Caco-2 (cell line): ENCODE results near the gene CORO2B. TPM values are rescaled to one million over a fixed set of nuclear protein-coding genes. Genes with fewer than 3 reads are reported as not detected.

Experiments
- BruUV-seq: library from RNA; stranded (reverse); fragments of 400-500 nt; replicated peaks from 2 replicates; lab custom pipeline; 2021; lab: Mats Ljungman, UMichigan
- CTCF ChIA-PET: fragments of 300-600 bp; sonication (Branson Sonifier 250); formaldehyde crosslinking; loops from one replicate; lab custom pipeline; 2022; ENCODE audit warnings: antibody characterized with exemption; lab: Charles Lee
- POLR2A ChIA-PET: fragments of 300-600 bp; sonication (Branson Sonifier 250); formaldehyde crosslinking; loops from one replicate; lab custom pipeline; 2022; ENCODE audit warnings: antibody characterized with exemption; lab: Charles Lee
- DNase-seq, 2 experiments: peaks; one replicate each; pipeline versions ENCODE4 v3.0.0 to v3.0.0-alpha.2; 2020 to 2022
- H3K27me3 ChIP-seq: replicated peaks from 2 replicates; pipeline ENCODE4 v1.6.0; 2011; ENCODE audit warnings: low read length; ENCODE audit not compliant: control insufficient read depth, insufficient read depth
- H3K36me3 ChIP-seq: 2 replicates; pipeline ENCODE4 v1.5.1; 2011; ENCODE audit warnings: low read length; ENCODE audit not compliant: control insufficient read depth, insufficient read depth
- H3K4me1 ChIP-seq: fragments of 250-450 bp; sonication (Bioruptor Pico); 2 replicates; pipeline ENCODE4 v1.5.1; 2020; ENCODE audit warnings: mild to moderate bottlenecking
- H3K4me3 ChIP-seq: 2 replicates; pipeline ENCODE4 v1.5.1; 2011; ENCODE audit warnings: low read depth, mild to moderate bottlenecking, control low read depth, low read length
- H3K9me3 ChIP-seq: fragments of 250-450 bp; sonication (Bioruptor Pico); 2 replicates; pipeline ENCODE4 v1.5.1; 2020; ENCODE audit warnings: mild to moderate bottlenecking, moderate library complexity
- H3K27ac Mint-ChIP-seq: one replicate; pipeline ENCODE4 v1.8.0; 2022; ENCODE audit warnings: mixed read lengths; ENCODE audit not compliant: unreplicated experiment
- H3K27me3 Mint-ChIP-seq: one replicate; pipeline ENCODE4 v1.8.0; 2022; ENCODE audit warnings: mixed read lengths; ENCODE audit not compliant: insufficient read depth, unreplicated experiment
- H3K36me3 Mint-ChIP-seq: one replicate; pipeline ENCODE4 v1.8.0; 2022; ENCODE audit warnings: mild to moderate bottlenecking, mixed read lengths; ENCODE audit not compliant: insufficient read depth, unreplicated experiment
- H3K4me1 Mint-ChIP-seq: one replicate; pipeline ENCODE4 v1.8.0; 2022; ENCODE audit warnings: low read depth, mixed read lengths; ENCODE audit not compliant: unreplicated experiment
- H3K4me3 Mint-ChIP-seq: one replicate; pipeline ENCODE4 v1.8.0; 2022; ENCODE audit warnings: mild to moderate bottlenecking, moderate library complexity, mixed read lengths; ENCODE audit not compliant: unreplicated experiment
- H3K9me3 Mint-ChIP-seq: one replicate; pipeline ENCODE4 v1.8.0; 2022; ENCODE audit warnings: mixed read lengths; ENCODE audit not compliant: unreplicated experiment
- CTCF ChIP-seq, 2 experiments: fragments of 200-600 bp in 1 of 2; IDR thresholded peaks; 1 replicate in 1 of 2; 2 replicates in 1 of 2; pipeline versions ENCODE4 v1.5.1 to v1.8.0; 2011 to 2022; ENCODE audit warnings: antibody characterized with exemption in 1 of 2, control low read depth in 1 of 2, inconsistent platforms in 1 of 2, low read depth in 1 of 2, low read length in 1 of 2, mild to moderate bottlenecking in 1 of 2, moderate library complexity in 1 of 2; ENCODE audit not compliant: insufficient read depth in 1 of 2, severe bottlenecking in 1 of 2, unreplicated experiment in 1 of 2
- intact Hi-C: fragments of 100-400 bp; cut with micrococcal nuclease; formaldehyde crosslinking; loops from one replicate; pipeline ENCODE4 v1.10.0; 2022; ENCODE audit not compliant: unreplicated experiment
- total RNA-seq: library from RNA; stranded (reverse); gene quantifications from 2 replicates; pipeline ENCODE4 v1.2.3, GENCODE V29; 2022

CORO2B gene
- total RNA-seq, 1 experiment from 2014 or later: 0.25 TPM

- Mint-ChIP-seq H3K27me3 (peaks cover 17% of the 10 kb centered on the region), H3K4me3 (no peak overlapping the region), H3K9me3 (no peaks in the 10 kb centered on the region), H3K4me1 (no peaks in the 10 kb centered on the region), H3K36me3 (no peaks in the 10 kb centered on the region), H3K27ac (no peak overlapping the region)
- no peak for DNase-seq
- Histone ChIP-seq H3K4me3 (no peak overlapping the region), H3K9me3 (no peaks in the 10 kb centered on the region), H3K36me3 (no peaks in the 10 kb centered on the region), H3K4me1 (no peaks in the 10 kb centered on the region), H3K27me3 (no peaks in the 10 kb centered on the region)
- TF ChIP-seq CTCF (IDR thresholded peaks at IDR 0.05; ENCODE audit: insufficient read depth in 1 of 2, low read depth in 1 of 2, low read length in 1 of 2, severe bottlenecking in 1 of 2, unreplicated experiment in 1 of 2): no peak
- ChIA-PET POLR2A (no interaction called here), CTCF (interaction anchor here (0.7 kb wide), 1 partner anchor 18 kb away, joined by 4 read pairs; no protein-coding TSS in a partner anchor)
- intact Hi-C loops: no loop called here
- no TSS peak for BruUV-seq
Observed at GRCh38 chr15:68763063-68763462, 184.3 kb downstream of the CORO2B start.

- no peak for DNase-seq
- Histone ChIP-seq H3K27me3 (no peaks in the 10 kb centered on the region), H3K4me3 (no peak overlapping the region), H3K9me3 (no peaks in the 10 kb centered on the region), H3K4me1 (no peaks in the 10 kb centered on the region), H3K36me3 (no peaks in the 10 kb centered on the region)
- no peak overlapping the region for H3K27ac Mint-ChIP-seq
- no peak for TF ChIP-seq CTCF (IDR thresholded peaks at IDR 0.05; ENCODE audit: insufficient read depth in 1 of 2, low read depth in 1 of 2, low read length in 1 of 2, severe bottlenecking in 1 of 2, unreplicated experiment in 1 of 2)
- intact Hi-C loops: no loop called here
- H3K36me3 Mint-ChIP-seq: no peaks in the 10 kb centered on the region
- peaks cover 19% of the 10 kb centered on the region for H3K27me3 Mint-ChIP-seq
- no peak overlapping the region for H3K4me3 Mint-ChIP-seq
- BruUV-seq: no TSS peak
- H3K9me3 Mint-ChIP-seq: no peaks in the 10 kb centered on the region
- CTCF ChIA-PET: no interaction called here
- H3K4me1 Mint-ChIP-seq: no peaks in the 10 kb centered on the region
- POLR2A ChIA-PET: no interaction called here
Observed at GRCh38 chr15:68764090-68764489, 185.3 kb downstream of the CORO2B start.

GRCh38 chr15:68765602-68766368, 187.0 kb downstream of the CORO2B start:
- H3K27me3 Mint-ChIP-seq: peaks cover 11% of the 10 kb centered on the region
- no peak for TF ChIP-seq CTCF (IDR thresholded peaks at IDR 0.05; ENCODE audit: insufficient read depth in 1 of 2, low read depth in 1 of 2, low read length in 1 of 2, severe bottlenecking in 1 of 2, unreplicated experiment in 1 of 2)
- ChIA-PET POLR2A (no interaction called here), CTCF (no interaction called here)
- DNase-seq: no peak
- Histone ChIP-seq H3K36me3 (no peaks in the 10 kb centered on the region), H3K9me3 (no peaks in the 10 kb centered on the region), H3K4me3 (no peak overlapping the region), H3K27me3 (no peaks in the 10 kb centered on the region), H3K4me1 (no peaks in the 10 kb centered on the region)
- no peaks in the 10 kb centered on the region for H3K9me3 Mint-ChIP-seq
- H3K36me3 Mint-ChIP-seq: no peaks in the 10 kb centered on the region
- no peaks in the 10 kb centered on the region for H3K4me1 Mint-ChIP-seq
- BruUV-seq: no TSS peak
- intact Hi-C loops: no loop called here
- no peak overlapping the region for H3K27ac Mint-ChIP-seq
- H3K4me3 Mint-ChIP-seq: no peak overlapping the region
